ENCODE results near the gene ITPR1. TPM values are rescaled to one million over a fixed set of nuclear protein-coding genes. Genes with fewer than 3 reads are reported as not detected.

Gene ITPR1
- total RNA-seq, 1 donor from 2014 or later: 84.5 TPM

DNA sequence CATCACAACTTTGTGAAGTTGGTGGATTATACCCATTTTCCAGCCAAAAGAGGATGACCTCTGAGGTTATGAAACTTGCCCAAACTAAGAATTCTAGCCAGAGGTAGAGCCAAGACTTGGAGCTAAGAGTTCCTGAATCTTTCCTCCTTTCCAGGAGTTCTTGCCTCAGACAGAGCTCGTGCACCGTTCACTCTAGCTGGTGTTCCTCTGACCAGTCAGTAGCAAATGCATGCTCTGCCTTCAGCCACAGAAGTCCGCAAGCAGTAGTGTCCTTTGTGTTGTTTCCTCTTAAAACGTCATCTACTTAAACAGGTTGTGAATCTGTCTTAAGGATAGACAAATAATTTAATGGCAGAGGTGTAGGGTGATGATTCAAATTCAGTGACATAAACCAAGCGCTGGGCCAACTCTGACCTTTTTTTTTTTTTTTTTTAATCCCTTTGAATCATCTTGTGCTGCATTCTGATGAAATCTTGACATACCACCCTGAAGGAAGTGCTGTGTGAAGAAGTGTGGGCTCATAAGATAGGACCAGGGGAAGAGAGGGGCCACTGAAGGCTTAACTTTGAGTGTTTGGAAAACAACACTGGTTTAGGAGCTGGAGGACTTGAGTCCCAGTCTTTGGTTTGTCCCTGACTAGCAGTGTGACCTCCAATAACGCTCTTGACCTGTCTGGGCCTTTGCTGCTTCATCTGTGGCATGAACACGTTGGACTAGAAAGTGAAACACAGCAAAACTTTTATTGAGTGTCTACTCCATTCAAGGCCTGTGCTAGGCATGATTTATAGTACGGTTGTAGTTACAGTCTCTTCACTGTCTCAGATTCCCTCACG lies 53.4 kb downstream of the ITPR1 start:
- intact Hi-C loops (cut with micrococcal nuclease): no loop called here
- H3K27me3 Mint-ChIP-seq: no peaks in the 10 kb centered on the region
- peaks cover 2% of the 10 kb centered on the region for H3K4me1 Mint-ChIP-seq
- DNase-seq: no peak
- H3K27ac Mint-ChIP-seq: peak overlapping the region; percentile 15
- H3K9me3 Mint-ChIP-seq: no peaks in the 10 kb centered on the region
- H3K4me3 Mint-ChIP-seq: no peak overlapping the region
- no peaks in the 10 kb centered on the region for H3K36me3 Mint-ChIP-seq (ENCODE audit: low read depth)

DNA sequence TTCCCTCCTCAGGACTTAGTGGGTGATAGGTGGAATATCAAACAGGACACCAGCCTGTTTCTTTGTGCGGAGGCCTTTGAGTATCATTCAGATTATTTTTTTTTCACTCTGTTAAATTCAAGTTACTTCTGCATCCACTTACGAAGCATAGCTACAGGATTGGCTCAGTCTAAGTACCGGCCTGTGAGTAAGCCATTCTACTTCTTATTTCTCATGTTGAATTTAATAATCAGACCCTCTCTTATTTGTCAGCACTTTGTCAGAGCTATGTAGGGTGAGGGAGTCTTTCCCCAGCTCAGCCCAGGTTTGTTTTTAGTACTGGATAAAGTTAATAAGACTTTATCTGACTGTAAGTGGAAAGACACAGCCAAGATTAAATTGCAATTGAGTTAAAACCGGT lies 54.7 kb downstream of the ITPR1 start:
- DNase-seq: no peak
- Mint-ChIP-seq H3K27me3 (no peaks in the 10 kb centered on the region), H3K9me3 (no peaks in the 10 kb centered on the region), H3K36me3 (ENCODE audit: low read depth) (no peaks in the 10 kb centered on the region), H3K4me1 (peaks cover 2% of the 10 kb centered on the region), H3K27ac (no peak overlapping the region), H3K4me3 (no peak overlapping the region)
- intact Hi-C loops (cut with micrococcal nuclease): no loop called here

DNA sequence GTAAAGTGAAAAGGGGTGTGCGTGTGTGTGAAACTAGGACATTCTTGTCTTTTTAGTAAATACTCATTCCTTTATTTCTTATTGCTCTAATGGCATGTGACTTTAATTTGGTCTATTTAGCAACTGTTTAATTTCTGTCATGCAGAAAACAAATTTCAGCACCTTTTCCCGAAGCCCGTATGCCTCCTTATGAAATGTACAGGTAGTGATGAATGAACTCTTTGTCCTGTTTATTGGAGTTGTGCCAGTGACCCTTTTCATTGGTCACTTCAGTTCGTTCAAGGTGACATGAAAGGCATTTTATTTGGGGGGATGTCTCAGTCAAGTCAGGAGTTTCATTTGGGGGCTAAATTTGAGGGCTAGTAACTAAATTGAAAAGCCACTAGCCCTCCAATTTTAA lies 55.2 kb downstream of the ITPR1 start:
- Mint-ChIP-seq H3K27ac (no peak overlapping the region), H3K4me3 (no peak overlapping the region), H3K36me3 (ENCODE audit: low read depth) (no peaks in the 10 kb centered on the region), H3K9me3 (no peaks in the 10 kb centered on the region), H3K4me1 (peaks cover 2% of the 10 kb centered on the region), H3K27me3 (no peaks in the 10 kb centered on the region)
- DNase-seq: no peak
- intact Hi-C loops (cut with micrococcal nuclease): no loop called here

DNA sequence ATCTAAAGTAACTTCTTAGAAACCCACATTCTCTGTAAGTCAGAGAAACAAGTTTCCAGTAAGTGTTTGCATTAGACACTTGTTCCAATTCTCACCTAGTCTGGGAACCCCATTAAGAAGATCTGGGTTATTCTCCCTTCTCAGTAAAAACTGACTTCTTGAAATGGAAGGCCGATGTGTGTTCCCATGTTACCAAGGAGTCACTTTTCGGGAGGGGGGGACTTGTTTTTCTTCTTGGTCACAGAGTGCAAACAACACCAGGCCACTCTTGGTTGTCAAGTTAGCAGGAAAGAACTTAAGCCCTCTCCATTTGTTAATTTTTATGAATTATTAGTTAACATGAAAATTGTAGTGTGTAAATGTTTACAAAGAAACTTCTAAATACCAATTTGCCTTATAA lies 55.6 kb downstream of the ITPR1 start:
- no peaks in the 10 kb centered on the region for H3K9me3 Mint-ChIP-seq
- H3K36me3 Mint-ChIP-seq (ENCODE audit: low read depth): no peaks in the 10 kb centered on the region
- H3K27me3 Mint-ChIP-seq: no peaks in the 10 kb centered on the region
- peaks cover 2% of the 10 kb centered on the region for H3K4me1 Mint-ChIP-seq
- no peak for DNase-seq
- H3K27ac Mint-ChIP-seq: no peak overlapping the region
- no peak overlapping the region for H3K4me3 Mint-ChIP-seq
- intact Hi-C loops (cut with micrococcal nuclease): no loop called here

DNA sequence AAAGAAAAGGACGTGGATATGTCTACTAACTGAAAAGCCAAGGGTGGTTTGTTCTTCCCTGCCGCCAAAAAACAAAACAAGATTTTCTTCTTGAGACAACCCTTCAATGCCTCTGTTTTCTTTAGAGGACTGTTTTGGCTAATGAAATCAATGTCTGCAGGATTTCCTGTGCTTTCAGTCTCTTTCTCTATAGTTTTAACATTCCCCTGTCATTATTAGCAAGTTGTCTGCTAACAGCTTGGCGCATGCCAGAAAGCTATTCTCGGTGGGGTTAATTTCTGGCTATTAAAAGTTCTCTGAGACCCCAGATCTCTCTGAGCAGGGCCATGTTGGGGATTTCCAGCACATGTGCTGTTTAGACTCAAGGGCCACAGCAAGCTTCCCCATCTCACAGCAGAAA lies 56.7 kb downstream of the ITPR1 start:
- no peaks in the 10 kb centered on the region for H3K27me3 Mint-ChIP-seq
- no peaks in the 10 kb centered on the region for H3K9me3 Mint-ChIP-seq
- no peak for DNase-seq
- peaks cover 2% of the 10 kb centered on the region for H3K4me1 Mint-ChIP-seq
- intact Hi-C loops (cut with micrococcal nuclease): no loop called here
- no peak overlapping the region for H3K27ac Mint-ChIP-seq
- no peaks in the 10 kb centered on the region for H3K36me3 Mint-ChIP-seq (ENCODE audit: low read depth)
- H3K4me3 Mint-ChIP-seq: no peak overlapping the region

DNA sequence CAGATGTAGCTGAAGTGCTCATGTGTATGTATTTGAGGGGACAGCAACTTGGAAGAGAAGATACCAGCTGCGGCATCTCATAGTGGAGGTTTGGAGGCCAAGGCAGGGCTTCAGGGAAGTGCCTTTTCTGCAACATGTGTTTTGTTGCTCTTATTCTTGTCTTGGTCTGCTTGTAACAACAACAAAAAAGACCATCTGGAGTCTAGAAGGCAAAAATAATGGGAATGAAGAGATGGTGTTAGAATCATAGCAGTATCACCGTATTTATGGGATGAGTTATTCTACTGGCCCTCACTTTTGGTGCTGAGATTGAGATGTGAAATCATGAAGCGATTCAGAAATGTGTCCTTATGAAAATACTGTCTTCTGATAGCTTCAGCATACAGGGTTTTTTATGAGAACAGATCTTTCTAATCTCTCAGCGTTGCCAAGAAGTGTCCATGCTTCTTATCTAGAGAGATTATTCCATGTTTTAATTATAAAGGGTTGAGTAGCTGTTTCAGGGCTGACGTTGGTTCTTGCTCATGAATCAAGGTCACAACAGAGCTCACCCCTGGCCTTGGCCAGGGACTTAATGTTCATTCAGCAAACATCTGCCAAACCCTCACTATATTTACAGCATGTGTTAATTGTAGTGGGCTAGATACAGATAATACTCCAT lies 58.0 kb downstream of the ITPR1 start:
- Mint-ChIP-seq H3K4me3 (no peak overlapping the region), H3K36me3 (ENCODE audit: low read depth) (peaks cover 2% of the 10 kb centered on the region), H3K27ac (no peak overlapping the region), H3K9me3 (no peaks in the 10 kb centered on the region), H3K4me1 (peaks cover 2% of the 10 kb centered on the region), H3K27me3 (no peaks in the 10 kb centered on the region)
- intact Hi-C loops (cut with micrococcal nuclease): no loop called here
- no peak for DNase-seq

DNA sequence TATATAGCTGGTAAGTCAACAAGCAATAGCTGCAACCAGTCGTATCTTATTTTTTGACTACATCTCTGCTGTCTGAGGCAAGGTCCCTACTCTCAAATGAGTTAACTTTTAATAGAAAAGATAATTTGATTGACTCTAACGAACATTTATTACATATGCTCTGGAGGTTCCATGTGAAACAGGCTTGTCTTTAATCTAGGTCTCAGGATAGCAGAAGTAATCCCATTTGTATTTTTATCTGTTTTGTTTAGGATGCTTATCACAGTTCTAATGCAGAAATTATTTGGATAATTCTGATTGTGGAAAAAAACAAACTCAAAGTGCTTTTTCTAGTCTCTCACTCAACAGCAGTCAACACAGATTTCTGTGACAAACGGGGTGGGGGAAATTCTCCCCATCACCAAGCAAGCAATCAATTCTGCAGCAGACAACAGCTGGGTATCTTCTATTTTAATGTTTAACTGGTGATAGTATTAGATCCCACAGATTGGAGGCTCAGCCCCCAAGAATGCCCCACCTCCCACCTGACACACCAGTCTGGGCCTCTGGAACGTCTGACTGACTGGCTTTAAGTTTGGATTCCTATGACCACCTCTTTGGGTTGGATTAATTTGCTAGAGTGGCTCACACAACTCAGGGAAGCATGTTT lies 58.8 kb downstream of the ITPR1 start:
- peaks cover 6% of the 10 kb centered on the region for H3K36me3 Mint-ChIP-seq (ENCODE audit: low read depth)
- H3K9me3 Mint-ChIP-seq: no peaks in the 10 kb centered on the region
- intact Hi-C loops (cut with micrococcal nuclease): no loop called here
- DNase-seq: no peak
- peaks cover 2% of the 10 kb centered on the region for H3K4me1 Mint-ChIP-seq
- H3K27me3 Mint-ChIP-seq: no peaks in the 10 kb centered on the region
- H3K27ac Mint-ChIP-seq: no peak overlapping the region
- H3K4me3 Mint-ChIP-seq: no peak overlapping the region

DNA sequence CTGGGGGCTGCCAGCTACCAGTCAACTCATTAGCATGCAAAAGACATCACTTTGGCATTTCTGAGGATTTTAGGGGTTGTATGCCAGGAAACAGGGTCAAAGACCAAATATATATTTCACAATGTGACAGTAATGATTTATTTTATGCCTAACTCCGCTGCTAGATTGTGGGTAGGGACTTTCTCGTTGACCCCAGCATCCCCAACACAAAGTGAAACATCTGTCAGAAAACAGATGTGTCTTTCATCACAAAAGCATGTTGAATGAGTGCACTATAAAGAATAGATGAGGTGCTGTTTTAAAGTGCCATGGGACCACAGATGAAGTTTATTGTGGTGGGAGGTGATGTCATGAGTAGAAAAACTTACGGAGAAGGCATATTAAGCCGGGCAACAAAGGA lies 59.7 kb downstream of the ITPR1 start:
- DNase-seq: no peak
- peaks cover 2% of the 10 kb centered on the region for H3K4me1 Mint-ChIP-seq
- intact Hi-C loops (cut with micrococcal nuclease): no loop called here
- no peak overlapping the region for H3K27ac Mint-ChIP-seq
- H3K27me3 Mint-ChIP-seq: no peaks in the 10 kb centered on the region
- no peaks in the 10 kb centered on the region for H3K9me3 Mint-ChIP-seq
- H3K4me3 Mint-ChIP-seq: no peak overlapping the region
- peaks cover 11% of the 10 kb centered on the region for H3K36me3 Mint-ChIP-seq (ENCODE audit: low read depth)

DNA sequence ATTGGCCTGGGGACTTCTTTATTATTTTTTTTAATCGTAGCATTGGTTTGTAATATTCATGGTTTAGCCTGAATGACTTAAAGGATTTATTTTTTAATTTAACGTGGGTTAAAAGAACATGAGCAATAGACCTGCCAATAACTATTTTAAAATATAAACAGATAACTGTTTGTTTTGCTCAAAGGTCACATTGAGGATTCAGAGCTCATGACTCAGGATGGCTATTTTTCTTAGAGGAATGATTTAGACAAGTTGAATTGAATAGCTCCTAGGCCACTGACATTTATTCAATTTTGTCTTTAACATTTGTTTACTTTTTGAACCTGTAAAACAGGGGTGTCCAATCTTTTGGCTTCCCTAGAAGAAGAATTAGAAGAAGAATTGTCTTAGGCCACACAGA lies 68.5 kb downstream of the ITPR1 start:
- intact Hi-C loops (cut with micrococcal nuclease): no loop called here
- H3K9me3 Mint-ChIP-seq: no peaks in the 10 kb centered on the region
- H3K27ac Mint-ChIP-seq: no peak overlapping the region
- peaks cover 8% of the 10 kb centered on the region for H3K36me3 Mint-ChIP-seq (ENCODE audit: low read depth)
- H3K4me3 Mint-ChIP-seq: no peak overlapping the region
- peaks cover 11% of the 10 kb centered on the region for H3K4me1 Mint-ChIP-seq
- DNase-seq: no peak
- no peaks in the 10 kb centered on the region for H3K27me3 Mint-ChIP-seq

DNA sequence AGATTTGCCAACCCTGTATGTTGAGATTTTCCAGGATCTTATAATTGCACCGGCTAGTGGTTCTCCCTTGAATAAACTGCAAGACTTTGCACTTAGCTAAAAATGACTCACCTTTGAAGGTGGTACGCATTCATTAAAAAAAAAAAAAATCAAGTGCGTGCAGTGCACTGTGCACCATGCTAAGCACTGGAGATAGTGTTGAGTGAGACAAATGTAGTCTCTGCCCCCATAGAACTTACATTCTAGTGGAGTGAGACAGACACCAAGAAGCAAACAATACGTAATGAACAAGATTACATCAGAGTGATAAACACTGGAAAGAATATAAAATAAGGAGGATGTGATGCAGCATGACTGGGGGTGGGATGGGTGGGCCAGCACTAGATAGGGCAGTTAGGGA lies 69.4 kb downstream of the ITPR1 start:
- Mint-ChIP-seq H3K36me3 (ENCODE audit: low read depth) (peaks cover 5% of the 10 kb centered on the region), H3K27me3 (no peaks in the 10 kb centered on the region), H3K4me1 (peaks cover 11% of the 10 kb centered on the region), H3K9me3 (no peaks in the 10 kb centered on the region), H3K27ac (no peak overlapping the region), H3K4me3 (no peak overlapping the region)
- intact Hi-C loops (cut with micrococcal nuclease): no loop called here
- no peak for DNase-seq

DNA sequence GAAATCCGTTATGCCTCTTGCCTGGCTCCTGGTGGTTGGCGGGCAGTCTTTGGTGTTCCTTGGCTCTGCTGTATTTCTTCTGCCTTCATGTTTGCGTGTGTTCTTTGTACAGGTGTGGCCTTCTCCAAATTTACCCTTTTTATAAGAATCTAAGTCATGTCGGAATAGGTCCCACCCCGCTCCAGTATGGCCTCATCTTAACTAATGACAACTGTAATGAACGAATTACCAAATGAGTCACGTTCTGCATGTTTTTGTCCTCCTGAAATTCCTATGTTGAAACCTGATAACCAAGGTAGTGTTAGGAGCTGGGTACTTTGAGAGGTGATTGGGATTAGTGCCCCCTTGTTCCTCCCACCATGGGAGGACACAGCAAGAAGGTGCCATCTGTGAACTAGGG lies 71.1 kb downstream of the ITPR1 start:
- intact Hi-C loops (cut with micrococcal nuclease): no loop called here
- H3K27me3 Mint-ChIP-seq: no peaks in the 10 kb centered on the region
- no peak overlapping the region for H3K4me3 Mint-ChIP-seq
- H3K27ac Mint-ChIP-seq: no peak overlapping the region
- peaks cover 3% of the 10 kb centered on the region for H3K36me3 Mint-ChIP-seq (ENCODE audit: low read depth)
- H3K9me3 Mint-ChIP-seq: no peaks in the 10 kb centered on the region
- no peak for DNase-seq
- H3K4me1 Mint-ChIP-seq: peaks cover 15% of the 10 kb centered on the region

DNA sequence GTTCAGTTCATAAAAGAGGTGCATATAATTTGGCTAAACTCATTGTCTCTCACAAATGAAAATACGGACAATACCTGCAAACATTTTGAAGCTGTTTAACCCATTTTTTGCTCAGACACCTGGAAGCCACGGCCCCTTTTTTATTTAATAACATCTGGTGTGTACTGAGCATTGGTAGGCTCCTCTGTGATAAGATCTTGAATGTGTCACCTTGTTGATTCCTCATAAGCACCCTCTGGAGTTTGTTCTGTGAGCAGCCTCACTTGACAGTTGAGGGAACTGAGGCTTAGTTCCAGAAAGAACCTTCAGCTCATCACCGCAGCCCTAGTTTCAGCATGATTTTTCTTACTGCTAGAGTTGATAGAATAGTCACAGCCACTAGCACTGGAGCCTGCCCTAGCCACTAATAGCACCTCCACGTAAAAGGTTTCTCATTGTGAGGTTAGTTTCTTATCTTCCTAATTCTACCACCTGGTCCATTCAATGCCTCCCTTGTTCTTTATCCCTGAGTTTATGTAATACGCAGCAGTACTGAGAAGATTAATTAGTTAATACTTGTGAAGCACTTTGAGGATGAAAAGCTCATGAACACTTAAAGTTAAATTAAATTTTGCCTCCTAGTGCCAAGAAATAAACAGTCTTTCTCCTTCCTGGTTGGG lies 71.9 kb downstream of the ITPR1 start:
- Mint-ChIP-seq H3K27ac (no peak overlapping the region), H3K4me1 (peaks cover 15% of the 10 kb centered on the region), H3K36me3 (ENCODE audit: low read depth) (peaks cover 3% of the 10 kb centered on the region), H3K9me3 (no peaks in the 10 kb centered on the region), H3K27me3 (no peaks in the 10 kb centered on the region), H3K4me3 (no peak overlapping the region)
- intact Hi-C loops (cut with micrococcal nuclease): no loop called here
- no peak for DNase-seq

DNA sequence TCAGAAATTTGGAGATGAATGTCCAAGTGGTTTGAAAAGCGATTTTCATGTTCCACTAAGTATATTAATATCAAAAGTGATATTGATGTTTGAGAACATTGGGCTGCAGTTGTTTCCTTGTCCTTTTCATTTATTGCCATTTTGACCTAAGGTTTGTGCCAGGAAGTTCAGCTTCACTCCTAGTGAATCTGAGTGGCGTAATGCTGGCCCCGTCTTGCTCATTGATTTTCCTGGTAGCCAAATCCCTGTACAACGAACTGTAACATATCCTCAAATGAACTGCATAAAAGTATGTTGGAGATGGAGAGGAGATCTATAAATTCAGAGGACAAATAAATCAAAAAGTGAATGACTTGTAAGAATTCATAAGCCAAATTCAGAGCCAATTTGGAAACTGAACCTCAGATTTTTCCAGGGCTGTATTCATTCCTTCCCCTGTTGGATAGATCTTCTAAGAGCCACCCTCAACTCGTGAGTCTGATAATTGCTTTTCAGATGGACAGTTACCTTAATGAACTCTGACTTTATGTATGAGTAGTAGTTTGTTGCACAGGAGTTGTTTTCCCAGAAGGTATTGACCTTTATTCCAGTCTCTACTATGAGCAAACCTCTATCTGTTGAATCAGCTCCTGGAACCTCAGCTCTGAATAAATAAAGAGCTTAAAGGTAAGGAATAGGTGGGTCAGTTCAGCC lies 72.8 kb downstream of the ITPR1 start:
- Mint-ChIP-seq H3K36me3 (ENCODE audit: low read depth) (peaks cover 3% of the 10 kb centered on the region), H3K4me3 (no peak overlapping the region), H3K27ac (no peak overlapping the region), H3K27me3 (no peaks in the 10 kb centered on the region), H3K9me3 (no peaks in the 10 kb centered on the region), H3K4me1 (peaks cover 15% of the 10 kb centered on the region)
- intact Hi-C loops (cut with micrococcal nuclease): no loop called here
- DNase-seq: no peak

All from activated CD4-positive, alpha-beta T cell treated with anti-CD3 and anti-CD28 coated beads, Interleukin-2, amount 10 ng/mL, durations not matched to agents 24 days and 14 days (primary cell).